ENCODE results near the gene ATRIP.

ATRIP gene

DNA sequence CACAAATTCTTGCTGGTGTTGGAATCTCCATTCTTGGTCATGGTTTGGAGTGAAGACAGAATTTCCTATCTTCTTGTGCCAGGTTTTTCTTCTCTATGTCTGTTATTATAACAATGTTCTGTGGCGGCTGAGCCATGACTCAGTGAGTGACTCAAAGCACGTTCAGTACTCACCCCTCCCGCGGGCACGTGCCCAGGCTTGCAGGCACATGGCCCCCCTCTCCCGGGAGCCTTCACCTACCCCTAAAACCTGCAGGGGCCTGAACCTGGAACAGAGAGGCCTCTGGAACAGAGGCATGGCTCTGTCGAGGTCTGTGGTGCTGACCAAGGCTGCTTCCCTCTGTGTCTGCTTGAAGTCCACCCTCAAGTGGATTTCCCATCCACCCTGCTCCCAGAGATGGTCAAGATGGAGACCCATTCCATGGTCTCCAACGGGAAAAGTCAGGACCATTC lies 44.2 kb upstream of the ATRIP start:
- no peak overlapping the region for H3K4me3 ChIP-seq (ENCODE audit: low read depth, low read length)
- TF ChIP-seq CTCF (IDR thresholded peaks at IDR 0.05; ENCODE audit: borderline replicate concordance, insufficient read depth, low read depth, low read length) = no peak

DNA sequence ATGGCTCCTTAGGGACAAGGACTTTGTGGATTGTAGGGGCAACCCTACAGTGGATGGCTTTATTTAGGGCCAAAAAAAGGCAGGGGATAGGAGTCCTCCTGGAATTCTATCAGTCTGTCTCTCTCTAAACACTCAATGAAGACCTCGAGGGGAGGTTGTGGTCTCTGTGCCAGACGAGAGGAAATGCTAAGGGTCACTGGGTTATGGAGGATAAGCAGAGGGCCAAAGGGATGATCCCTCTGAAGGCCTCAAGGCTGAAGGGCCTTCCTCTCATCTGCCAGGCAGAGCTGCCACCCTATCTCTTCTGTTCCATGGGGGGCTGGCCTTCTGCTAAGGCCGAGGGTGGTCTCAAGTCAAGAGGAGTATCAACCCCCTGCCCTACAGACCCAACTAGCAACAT lies 43.6 kb upstream of the ATRIP start:
- H3K4me3 ChIP-seq (ENCODE audit: low read depth, low read length) = no peak overlapping the region
- no peak for TF ChIP-seq CTCF (IDR thresholded peaks at IDR 0.05; ENCODE audit: borderline replicate concordance, insufficient read depth, low read depth, low read length)

DNA sequence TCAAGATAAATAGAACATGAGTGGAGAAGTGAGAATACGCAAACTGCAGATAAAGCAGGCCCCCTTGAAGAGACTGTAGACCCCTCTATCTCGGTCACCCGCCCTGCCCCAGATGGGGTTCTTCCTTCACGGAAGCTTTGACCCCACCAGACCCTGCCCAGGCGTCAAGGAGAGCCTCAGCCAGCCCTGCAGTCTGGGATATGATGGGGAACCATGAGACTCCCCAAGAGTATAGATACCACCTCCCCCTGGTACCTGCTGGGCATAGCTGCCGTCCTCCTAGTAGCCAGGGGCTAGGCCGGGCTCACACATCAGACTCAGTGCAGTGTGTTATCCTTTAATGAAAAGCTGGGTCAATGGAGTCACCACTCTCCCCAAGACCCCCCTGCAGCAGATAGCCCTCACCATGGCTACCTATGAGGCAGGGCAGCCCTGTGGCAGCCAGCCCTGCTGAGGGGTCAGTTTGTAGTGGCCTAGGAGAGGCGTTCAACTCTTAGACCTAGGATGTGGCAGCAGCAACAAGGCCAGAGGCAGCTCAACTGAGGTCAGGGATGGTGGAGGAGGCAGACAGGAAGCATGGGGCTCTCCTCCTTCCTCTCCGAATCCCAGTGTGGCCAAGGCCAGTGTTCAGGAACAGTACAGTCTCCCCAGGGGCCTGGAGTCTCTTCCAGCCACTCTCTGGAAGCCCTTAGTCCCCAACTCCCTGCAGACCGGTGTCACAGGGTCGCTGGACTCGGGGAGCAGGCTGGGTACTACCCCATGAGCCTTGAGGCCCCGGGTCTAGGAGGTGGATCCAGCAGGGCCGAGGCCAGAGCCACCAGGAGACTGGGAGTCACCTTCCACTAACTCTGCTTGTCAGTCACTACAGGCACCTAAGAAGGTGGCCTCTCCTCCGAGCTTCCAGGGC lies 42.8 kb upstream of the ATRIP start:
- TF ChIP-seq CTCF (IDR thresholded peaks at IDR 0.05; ENCODE audit: borderline replicate concordance, insufficient read depth, low read depth, low read length) = no peak
- no peak overlapping the region for H3K4me3 ChIP-seq (ENCODE audit: low read depth, low read length)

DNA sequence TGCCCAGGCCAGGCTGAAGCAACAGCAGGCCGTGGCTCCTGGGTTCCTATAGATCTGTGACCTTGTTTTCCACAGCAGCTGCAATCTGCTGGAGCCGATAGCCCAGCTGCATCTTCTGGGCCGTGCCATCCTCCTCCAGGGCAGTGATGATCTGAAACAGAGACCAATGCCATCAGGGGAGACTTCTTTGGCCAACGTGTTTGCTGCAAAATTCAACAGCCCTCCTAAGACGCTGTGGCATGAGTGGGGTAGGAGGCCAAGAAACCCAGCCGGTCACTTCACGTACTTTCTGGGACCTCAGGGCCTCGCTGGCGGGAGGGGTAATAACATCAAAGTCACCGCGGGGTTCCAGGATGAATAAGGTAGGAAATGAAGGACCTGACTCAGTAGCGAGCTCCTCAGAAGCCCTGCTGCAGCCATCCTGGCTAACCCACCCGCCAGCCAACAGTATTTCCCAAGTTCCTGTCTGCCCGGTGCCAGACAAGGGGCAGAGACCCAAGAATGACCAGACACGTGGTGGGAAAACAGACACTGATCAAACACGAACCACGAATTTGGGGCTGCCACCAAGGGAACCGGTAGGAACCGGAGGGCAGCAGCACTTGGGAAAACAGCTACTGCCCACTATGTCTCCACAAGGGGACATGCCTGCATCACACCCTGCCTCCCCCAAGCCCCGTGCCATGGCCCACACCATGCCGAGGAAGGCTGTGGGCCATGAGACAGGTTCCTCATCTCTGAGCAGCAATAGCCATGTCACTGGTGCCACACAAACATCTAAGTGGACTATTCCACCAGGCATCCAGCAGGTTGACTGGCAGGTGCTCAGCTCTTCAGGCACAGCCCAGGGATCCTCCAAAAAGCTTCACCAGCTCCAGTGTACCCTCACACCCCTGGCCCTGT lies 41.8 kb upstream of the ATRIP start:
- no peak for TF ChIP-seq CTCF (IDR thresholded peaks at IDR 0.05; ENCODE audit: borderline replicate concordance, insufficient read depth, low read depth, low read length)

DNA sequence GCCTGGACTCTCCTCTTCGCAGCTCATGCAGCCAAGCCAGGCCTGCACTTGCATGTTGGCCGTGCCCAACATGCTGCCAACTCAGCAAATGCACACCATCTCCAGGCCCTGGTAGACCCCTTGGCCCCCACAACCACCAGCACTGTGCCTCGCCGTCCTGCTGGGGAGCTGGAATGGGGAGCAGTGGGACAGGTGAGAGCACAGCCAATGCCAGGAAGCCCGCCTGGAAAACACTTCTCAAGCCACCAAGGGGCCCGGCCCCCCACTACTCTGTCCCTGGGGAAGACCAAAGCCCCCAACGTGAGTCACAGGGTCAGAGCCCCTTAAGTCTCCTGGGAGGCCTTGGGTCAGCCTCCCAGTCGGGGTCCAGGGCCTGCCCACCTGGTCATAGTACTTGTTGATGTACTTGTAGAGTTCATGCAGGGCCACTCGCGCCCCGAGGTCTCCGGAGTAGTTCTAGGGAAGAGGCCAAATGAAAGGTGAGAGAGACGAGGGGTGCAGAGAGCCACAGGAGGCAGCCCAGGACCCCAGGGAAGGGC lies 41.1 kb upstream of the ATRIP start:
- no peak overlapping the region for H3K4me3 ChIP-seq (ENCODE audit: low read depth, low read length)
- TF ChIP-seq CTCF (IDR thresholded peaks at IDR 0.05; ENCODE audit: borderline replicate concordance, insufficient read depth, low read depth, low read length) = no peak

More for the DNA sequence above, 41.8 kb upstream of the ATRIP start:
- H3K4me3 ChIP-seq (ENCODE audit: low read depth, low read length) = no peak overlapping the region

DNA sequence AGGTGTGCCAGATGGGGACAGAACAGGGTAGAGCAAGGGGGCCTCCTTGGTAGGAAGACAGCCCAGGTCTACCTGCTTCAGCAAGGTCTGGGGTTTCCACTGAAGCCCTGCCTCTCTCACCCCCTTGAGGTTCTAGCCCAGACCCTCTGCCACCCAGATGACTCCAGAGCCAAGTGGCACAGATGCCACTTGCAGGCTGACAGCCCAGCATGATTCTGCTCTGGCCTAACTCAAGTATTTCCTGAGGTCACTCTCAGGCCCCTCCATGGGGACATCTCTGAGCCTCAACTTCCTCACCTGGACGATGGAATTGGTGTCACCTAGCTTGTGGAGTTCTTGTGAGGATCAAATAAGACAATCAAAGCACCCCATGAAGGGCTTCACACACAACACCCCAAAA lies 40.6 kb upstream of the ATRIP start:
- H3K4me3 ChIP-seq (ENCODE audit: low read depth, low read length) = no peak overlapping the region
- TF ChIP-seq CTCF (IDR thresholded peaks at IDR 0.05; ENCODE audit: borderline replicate concordance, insufficient read depth, low read depth, low read length) = no peak
